Globus pallidus (tissue), 1 donor: ENCODE results near the gene SLMAP.

Source experiments
- DNase-seq: peaks from one replicate; pipeline ENCODE4 v3.0.0-alpha.2; 2015; ENCODE audit warnings: low spot score

The SLMAP gene

DNA sequence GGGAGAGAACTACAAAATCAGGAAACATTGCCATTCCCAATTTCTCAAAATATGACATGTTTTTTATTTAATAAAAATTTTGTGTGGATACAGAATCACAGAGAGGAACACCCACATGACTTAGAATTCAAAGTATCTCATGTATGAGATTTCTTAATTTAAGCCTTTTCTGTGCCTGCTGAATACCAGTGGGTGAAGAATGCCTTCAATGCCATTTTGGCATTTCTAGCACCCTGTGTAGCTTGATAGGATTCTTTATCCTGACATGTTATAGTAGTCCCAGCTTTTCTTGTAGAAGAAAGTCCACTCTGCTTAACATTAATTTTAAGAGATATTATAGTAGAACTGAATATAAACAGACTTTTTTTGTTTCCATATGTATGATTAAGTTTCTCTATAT, 3.1 kb upstream of the SLMAP start:
- DNase-seq: no peak

DNA sequence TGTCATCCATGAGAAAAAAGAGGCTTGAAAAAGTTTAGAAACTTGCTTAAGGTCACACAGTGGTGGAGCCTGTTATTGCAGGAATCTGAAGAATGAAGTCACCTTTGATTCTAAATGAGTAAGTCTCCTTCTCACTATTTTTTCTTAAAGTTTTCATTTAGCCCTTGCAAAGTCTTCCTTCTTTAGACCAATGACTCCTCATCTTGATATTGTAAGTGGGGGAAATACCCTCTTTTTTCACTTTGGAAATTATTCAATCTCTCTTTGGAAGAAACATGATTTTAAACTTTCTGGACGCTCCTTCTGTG, 787 bp upstream of the SLMAP start:
- no peak for DNase-seq

DNA sequence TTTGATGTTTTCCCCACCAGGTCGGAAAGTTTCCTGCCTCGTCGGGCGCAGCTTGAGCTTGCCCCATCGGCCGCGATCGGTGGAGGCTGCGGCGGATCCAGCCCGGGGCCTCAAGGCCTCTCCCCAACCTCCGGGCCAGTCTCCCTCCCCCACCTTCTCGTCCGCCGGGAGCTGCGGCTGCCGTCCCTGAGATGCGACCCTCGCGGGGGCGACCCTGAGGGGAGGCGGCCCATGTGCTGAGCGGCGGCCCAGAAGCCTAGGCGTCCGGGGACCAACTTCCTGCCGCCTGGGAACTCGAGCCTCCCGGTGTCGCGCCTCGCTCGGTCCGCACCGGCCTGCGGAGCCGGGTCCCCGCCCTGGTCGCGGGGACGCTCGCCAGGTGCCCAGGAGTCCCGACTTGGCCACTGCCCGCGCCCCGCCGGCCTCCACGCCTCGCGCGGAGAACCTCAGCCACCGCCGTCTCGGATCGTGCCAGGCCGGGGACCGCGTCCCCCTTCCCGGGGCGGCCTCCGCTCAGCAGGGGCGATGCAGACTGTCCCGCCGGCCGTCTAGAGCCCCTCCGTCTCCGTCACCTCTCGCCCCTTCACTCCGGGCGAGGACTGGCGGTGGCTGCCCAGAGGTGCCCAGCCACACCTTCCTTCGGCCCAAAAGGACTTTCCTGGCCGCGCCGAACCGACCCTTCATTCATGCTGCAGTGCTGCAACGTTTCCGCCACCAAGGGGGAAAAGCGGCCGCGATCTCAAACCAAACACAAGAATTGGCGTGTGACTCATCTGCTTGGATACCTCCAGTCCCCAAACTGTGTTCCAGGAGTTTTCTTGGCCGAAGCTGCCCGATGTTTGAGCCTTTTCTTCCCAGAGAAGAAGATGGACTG, 656 bp downstream of the SLMAP start:
- peak; percentile 22 for DNase-seq

DNA sequence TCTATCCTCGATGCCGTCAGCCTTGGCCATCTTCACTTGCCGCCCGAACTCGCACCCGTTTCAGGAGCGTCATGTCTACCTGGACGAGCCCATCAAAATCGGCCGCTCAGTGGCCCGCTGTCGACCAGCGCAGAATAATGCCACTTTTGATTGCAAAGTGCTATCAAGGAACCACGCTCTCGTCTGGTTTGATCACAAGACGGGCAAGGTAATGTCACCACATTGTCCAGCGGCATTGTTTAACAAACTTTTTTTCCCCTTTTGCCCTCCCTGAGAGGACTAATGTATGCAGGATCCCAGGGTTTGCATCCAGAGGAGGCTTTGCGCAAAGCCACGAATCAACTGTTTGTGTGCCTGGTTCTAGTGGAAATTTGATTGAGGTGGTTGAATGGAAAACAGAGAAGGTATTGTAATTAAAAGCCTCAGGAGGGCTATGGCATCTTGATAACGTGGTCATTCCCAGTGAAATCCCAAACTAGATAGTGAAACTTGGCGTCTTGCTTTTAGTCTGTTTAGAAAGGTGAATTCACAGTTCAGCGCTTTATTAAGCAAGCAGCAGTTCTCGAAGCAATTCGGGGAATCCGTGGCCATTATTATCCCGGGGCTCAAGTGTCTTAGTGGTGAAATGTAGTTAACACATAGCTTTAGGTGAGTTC, 1.7 kb downstream of the SLMAP start:
- no peak for DNase-seq

DNA sequence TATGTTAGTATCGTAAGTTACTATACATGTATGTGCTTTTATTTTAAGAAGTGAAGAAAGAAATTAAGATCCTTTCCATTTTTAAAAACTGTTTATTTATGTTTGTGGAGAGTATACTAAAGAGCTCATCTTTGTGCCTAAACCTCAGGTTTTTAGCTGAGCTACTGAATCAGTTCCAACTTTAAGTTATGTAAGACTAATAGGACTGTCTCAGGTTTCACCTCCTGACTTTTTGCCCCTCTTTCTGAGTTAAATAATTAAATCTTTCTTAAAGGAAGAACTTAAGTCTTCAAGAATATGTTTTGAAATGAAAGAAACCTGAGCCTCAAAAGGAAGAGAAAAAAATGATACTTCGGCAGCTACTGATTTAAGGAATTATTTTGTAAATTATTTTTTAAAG, 2.6 kb downstream of the SLMAP start:
- DNase-seq: no peak

DNA sequence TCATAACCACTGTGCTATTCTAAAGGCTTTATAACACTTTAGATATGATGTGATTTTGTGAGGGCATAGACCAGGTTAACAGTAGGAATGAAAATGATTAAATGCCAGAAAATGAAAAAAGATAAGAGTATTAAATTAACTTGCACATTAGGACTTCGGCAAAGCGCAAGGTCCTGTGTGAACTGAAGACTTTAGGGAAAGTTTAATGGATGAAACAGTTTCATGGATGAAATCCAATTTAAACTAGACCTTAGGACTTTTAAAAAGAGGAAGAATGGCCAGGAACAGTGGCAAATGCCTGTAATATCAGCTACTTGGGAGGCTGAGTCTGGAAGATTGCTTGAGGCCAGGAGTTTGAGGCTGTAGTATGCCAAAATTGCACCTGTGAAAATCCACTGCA, 8.7 kb downstream of the SLMAP start:
- no peak for DNase-seq

DNA sequence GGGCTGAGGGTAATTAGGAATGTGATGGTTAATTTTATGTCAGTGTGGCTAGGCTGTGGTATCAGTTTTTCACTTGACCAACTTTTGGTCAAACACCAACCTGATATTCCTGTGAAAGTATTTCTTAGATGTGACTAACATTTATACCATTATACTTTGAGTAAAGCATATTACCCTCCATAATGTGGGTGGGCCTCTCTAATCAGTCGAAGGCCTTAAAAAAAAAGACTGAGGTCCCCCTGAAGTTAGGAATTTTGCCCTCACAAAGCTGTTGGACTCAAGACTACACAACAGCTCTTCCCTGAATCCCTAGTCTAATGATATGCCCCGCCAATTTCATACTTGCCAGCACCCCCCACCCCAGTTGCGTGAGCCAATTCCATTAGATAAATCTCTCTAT, 12.5 kb downstream of the SLMAP start:
- DNase-seq: no peak

DNA sequence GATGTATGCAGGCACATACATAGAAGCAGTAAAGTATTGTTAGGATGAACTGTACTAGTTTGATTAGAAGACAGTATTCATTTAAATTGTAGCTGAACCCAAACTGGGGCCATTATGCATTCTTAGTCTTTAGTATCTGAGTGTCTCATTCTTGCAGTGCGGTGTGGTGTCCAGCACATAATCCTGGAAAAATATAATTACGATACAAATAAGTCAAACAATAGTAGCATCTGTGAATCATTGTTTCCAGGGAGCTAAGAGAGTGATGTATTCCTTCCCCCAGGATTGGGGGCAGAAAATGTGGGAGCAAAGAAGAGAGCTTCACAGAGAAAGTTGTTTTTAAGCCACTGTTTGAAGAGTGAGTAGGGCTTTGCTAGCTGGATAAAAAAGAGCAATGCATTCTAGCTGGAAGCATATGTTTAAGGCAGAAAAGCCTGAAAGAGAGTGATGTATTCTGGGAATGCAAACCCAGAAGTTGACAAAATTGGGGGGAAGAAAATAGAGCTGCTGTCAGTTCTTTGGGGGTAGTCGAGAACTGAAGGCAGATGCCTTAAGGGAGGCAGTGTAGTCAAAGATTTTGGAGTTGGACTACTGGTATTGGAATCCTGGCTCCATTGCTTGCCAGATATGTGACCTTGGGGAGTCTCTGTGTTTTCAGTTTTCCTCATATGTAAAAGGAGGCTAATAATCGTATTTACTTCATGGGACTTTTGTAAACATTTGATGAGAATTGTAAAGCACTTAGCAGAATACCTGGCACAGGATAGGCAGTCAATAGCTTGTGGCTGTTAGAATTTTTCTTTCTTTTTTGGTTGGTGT, 14.1 kb downstream of the SLMAP start:
- DNase-seq: no peak

DNA sequence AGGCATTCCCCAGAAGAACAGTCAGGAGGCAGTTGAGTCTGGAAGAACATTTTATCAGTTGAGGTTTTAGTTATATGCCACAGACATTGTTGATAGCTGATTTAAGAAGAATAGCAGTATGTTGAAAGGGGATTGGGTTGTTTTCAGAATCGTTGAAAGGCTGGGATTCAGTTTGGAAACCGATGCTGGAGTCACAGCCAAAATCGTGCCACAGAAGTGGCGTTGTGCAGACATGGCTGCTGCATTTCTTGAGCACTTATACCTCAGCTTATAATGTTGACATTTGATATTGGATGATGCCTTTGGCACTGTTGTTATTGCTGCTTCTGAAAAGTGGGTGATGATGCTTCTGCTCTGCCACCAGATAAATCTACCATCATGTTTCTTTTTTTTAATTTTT, 16.1 kb downstream of the SLMAP start:
- no peak for DNase-seq

DNA sequence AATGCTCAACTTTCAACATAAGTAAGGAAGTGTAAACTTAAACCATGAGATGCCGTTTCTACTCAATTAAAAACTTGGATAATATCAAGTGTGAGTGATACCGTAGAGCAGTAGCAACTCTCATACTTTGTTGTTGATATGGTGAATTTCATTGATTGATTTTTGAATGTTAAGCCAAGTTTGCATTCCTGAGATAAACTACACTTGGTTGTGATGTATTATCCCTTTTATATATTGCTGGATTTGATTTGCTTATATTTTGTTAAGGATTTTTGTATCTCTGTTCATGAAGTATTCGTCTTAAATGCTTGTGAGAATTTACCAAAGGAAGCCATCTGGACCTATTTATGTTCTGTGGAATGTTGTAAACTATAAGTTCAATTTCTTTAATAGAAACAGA, 21.7 kb downstream of the SLMAP start:
- no peak for DNase-seq

DNA sequence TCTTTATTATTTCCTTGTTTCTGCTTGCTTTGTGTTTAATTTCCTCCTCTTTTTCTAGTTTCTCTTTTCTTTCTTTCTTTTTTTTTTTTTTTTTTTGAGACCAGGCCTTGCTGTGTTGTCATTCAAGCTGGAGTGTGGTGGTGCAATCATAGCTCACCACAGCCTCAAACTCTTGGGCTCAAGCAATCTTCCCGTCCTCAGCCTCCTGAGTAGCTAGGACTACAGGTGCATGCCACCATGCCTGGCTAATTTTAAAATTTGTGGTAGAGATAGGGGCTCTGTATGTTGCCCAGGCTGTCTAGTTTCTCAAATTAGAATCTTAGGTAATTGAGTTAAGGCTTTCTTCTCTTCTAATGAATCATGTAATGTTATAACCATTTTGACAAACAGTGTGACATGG, 22.4 kb downstream of the SLMAP start:
- DNase-seq: no peak

DNA sequence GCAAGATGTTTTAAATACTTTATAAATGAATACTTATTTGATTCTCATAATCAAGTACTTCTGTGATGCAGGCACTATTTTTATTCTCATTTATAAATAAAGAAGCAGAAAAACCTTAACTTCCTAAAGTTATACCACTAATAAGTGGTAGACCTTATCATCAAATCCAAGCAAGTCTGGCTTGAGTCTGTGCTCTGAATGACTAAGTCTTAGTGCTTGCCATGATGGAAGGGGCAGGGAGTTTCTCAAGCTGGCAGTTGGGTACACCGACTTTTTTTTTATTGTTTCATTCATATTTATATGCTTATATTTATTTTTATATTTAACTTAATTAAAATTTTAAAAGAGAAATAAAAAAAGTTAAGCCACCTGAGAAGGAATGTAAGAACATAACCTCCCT, 23.6 kb downstream of the SLMAP start:
- DNase-seq: no peak

DNA sequence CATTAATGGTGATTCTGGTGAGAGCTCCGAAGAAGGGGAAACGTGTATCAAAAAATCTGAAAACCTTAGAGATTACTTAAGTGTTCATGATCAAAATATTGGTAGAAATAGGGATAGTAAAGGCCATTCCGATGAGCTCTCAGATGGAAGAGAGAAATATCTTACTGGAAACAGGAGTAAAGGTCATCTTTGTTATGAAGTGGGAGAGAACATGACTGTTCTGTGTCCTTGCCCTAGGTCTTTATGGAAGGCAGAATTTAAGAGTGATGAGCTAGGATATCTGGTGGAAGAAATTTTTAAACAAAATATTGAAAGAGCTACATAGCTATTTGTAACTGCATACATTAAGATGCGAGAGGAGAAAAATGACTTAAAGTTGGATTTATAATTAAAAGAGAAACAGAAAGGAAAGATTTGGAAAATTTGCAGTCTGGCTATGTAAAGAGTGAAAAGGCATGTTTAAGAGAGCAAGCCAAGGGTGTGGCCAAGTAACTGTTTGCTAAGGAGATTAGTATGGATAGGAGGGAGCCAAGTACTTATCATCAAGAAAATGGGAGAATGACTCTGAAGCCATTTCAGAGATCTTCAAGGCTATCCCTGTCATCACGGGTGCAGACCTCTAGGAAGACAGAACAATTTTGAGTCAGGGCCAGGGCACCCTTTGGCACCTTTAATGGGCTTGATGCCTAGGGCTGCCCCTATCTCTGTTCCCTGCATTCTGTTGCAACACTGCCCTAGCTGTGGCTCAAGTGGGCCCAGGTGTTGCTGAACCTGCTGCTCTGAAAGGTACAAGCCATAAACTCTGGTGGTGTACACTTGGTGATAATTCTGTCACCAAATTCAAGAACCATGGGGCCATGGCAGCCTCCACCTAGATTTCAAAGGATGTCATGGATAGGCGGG, 27.3 kb downstream of the SLMAP start:
- DNase-seq: no peak

DNA sequence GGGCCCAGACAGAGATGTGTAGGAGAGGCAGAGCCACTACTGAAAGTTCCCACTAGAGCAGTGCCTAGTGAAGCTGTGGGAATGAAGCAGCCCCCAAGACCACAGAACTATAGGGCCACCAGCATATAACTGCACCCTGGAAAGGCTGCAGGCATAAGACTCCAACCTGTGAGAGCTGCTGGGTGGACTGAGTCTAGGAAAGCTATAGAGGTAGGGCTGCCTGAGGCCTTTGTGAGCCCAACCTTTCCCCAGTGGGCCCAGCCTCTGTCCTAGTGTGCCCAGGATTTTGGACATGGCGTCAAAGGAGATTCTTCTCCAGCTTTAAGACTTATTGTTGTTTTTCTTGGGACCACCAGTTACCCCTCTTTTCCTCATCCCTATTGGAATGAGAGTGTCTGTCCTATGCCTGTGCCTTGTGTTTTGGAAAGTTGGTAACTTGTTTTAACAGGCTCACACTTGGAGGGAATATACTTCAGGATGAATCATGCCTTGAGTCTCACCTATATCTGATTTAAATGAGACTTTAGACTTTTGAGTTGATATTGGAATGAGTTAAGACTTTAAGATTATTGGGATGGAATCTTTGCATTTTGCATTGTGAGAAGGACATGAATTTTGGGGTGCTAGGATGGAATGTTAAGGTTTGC, 28.1 kb downstream of the SLMAP start:
- DNase-seq: no peak

DNA sequence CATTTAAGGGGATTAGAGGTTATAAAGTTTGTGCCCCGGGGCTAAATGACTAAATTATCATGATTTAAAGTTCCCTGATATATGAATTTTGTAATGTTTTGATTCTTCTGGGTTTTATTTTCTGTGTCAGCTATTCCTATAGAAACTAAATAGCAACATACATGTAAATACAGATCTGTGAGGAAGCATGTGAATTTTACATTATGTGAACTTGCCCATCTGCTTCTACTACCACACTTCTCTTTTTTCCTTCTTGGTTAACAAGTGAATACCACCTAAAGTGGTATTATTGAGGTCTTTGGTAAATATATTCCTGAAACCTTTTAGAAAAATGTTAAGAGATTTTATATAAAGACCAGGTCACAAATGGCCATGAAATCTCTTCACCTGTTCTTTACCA, 29.3 kb downstream of the SLMAP start:
- no peak for DNase-seq

DNA sequence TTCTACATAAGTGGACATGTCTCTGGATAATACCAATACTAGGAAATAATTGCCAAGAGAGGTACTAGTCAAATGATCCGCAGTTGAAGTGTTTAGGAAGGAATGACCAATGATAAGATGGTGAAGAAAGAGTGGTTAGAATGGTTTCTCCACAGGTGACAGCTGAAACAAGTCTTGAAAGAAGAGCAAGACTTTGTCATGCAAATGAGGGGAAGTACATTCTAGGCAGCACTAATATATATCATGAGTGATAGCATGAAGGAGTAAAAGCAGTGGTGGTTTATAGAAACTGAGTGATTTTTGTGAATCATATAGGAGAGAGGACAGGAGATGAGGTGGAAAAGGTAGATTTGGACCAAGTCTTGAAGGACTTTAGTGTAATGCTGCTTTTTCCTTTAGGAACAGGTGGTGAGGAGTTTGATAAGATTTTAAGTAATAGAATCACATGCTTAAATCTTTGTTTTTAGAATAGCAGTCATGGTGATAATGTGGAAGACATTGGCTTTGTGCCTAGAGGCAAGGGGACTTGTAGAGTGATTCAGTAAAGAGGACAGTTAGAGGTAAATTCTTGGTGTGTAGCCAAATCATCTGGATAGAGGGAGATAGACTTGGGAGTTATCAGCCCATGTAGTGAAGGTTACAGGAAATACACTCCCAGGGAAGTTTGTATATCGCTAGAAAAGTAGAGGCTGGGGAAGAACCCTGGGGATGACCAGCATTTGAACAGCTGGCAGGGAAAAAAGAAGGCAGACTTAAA, 31.9 kb downstream of the SLMAP start:
- DNase-seq: no peak

DNA sequence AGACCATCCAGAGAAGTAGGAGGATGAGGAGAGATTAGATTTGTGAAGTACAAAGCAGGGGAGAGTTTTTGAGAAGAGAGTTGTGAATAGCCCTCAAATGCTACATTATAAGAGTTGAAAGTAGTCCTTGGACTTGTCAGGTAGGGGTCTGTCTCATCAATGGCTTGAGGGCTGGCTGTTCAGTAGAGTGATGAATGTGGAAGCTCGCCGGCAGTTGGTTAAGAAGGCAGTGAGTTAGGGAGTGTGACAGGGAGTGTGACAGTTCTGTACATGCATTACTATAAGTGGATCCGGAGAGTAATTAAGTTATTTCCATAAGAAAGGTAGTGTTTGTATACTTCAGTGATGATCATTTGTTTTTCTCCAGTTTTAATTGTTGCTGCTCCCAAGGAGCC, 32.5 kb downstream of the SLMAP start:
- no peak for DNase-seq

DNA sequence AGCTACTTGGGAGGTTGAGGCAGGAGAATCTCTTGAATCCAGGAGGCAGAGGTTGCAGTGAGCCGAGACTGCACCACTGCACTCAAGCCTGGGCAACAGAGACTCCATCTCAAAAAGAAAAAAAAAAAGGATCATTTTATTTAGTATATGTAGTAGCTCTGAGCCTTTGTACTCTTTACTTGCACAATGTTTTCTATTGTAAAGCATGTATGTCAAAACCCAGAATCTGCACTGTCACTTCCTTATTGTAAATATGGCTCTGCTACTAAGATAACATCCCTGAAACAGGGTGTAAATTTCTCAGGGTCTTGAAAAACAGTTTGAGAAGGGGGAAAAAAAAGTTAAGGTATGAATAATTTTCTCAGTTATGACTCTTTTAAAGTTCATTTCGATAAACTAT, 35.1 kb downstream of the SLMAP start:
- DNase-seq: no peak

DNA sequence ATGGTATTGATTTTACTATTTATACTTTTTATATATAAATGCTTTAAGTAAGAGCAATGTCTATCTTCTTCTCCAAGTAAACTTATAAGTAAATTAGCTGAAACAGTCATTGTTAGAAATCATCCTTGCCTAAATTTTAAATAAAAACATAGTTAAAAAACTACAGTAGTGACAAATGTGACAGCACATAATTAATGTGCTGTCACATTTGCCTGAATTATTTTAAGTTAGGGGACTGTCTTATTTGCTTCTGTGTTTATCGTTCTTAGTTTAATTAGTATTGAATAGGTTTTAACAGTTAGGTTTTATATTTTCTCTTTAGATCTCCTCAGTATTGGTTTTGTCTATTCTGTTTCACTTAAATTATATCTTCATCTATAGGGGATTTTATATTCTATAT, 36.1 kb downstream of the SLMAP start:
- DNase-seq: no peak

DNA sequence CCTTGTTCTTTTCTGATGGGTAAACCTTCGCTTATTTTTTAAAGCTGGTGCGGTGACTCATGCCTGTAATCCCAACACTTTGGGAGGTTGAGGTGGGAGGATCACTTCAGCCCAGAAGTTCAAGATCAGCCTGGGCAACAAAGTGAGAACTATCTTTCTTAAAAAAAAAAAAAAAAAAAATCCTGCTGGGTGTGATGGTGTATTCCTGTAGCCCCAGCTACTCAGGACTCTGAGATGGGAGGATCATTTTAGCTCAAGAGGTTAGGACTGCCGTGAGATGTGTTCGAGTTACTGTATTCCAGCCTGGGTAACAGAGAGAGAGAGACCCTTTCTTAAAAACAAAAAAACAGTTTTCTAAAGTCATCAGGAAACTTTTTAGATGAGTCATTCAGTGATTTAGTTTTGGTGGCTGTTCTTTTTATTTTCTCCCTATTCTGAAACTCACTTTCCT, 37.7 kb downstream of the SLMAP start:
- DNase-seq: no peak

DNA sequence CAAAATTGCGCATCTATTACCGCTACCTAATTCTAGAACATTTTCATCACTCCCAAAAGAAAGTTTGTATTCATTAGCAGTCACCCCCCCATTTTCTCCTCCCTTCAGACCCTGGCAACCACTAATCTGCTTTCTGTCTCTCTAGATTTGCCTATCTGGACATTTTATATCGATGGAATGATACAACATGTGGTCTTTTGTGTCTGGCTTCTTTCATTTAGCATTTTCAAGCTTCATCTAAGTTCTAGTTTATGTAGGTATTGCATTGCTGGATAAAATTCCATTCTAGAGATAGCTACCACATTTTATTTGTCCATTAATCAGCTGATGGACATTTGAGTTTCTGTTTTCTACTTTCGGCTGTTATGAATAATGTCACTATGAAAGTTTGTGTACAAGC, 38.4 kb downstream of the SLMAP start:
- no peak for DNase-seq
